Measurements from ENCODE around the gene RAP2A. TPM values are rescaled to one million over a fixed set of nuclear protein-coding genes. Genes with fewer than 3 reads are reported as not detected.

RAP2A gene
- total and polyA plus RNA-seq, 4 donors, result 3.1 to 37.2 (median 6.7) TPM

- TF ChIP-seq ZBTB33 (IDR thresholded peaks at IDR 0.05) (no peak), FOXA2 (IDR thresholded peaks at IDR 0.05) (no peak), HNF4G (IDR thresholded peaks at IDR 0.05) (no peak), TAF1 (conservative IDR thresholded peaks at IDR 0.05) (no peak), FOXA1 (IDR thresholded peaks at IDR 0.05) (no peak), RXRA (IDR thresholded peaks at IDR 0.05) (no peak), NR2F2 (IDR thresholded peaks at IDR 0.05) (no peak), RAD21 (IDR thresholded peaks at IDR 0.05) (no peak), JUND (IDR thresholded peaks at IDR 0.05) (no peak), HNF4A (conservative IDR thresholded peaks at IDR 0.05) (no peak), SP1 (IDR thresholded peaks at IDR 0.05) (no peak)
- TF ChIP-seq, protein P1, sequence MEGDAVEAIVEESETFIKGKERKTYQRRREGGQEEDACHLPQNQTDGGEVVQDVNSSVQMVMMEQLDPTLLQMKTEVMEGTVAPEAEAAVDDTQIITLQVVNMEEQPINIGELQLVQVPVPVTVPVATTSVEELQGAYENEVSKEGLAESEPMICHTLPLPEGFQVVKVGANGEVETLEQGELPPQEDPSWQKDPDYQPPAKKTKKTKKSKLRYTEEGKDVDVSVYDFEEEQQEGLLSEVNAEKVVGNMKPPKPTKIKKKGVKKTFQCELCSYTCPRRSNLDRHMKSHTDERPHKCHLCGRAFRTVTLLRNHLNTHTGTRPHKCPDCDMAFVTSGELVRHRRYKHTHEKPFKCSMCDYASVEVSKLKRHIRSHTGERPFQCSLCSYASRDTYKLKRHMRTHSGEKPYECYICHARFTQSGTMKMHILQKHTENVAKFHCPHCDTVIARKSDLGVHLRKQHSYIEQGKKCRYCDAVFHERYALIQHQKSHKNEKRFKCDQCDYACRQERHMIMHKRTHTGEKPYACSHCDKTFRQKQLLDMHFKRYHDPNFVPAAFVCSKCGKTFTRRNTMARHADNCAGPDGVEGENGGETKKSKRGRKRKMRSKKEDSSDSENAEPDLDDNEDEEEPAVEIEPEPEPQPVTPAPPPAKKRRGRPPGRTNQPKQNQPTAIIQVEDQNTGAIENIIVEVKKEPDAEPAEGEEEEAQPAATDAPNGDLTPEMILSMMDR (IDR thresholded peaks at IDR 0.05; ENCODE audit: low read depth, low read length, missing input control), result no peak
- no peaks in the 10 kb centered on the region for H3K36me3 ChIP-seq (ENCODE audit: control insufficient read depth in 4 of 4, insufficient read depth in 3 of 4, low read depth in 1 of 4, low read length in 3 of 4)
- DNase-seq (ENCODE audit: low spot score), result no peak
- WGBS, result 84% methylated on average over 2 of the region's 2 CpGs
- H3K27ac ChIP-seq (ENCODE audit: low read depth in 1 of 2, low read length in 2 of 2), result no peak overlapping the region
- no peaks in the 10 kb centered on the region for H3K27me3 ChIP-seq (ENCODE audit: control insufficient read depth in 4 of 4, insufficient read depth in 4 of 4, low read length in 3 of 4)
- H3K9ac ChIP-seq (ENCODE audit: low read depth in 1 of 2, low read length in 2 of 2), result no peak overlapping the region
- H3K4me3 ChIP-seq (ENCODE audit: low read depth in 1 of 3, low read length in 3 of 3), result no peak overlapping the region
- H3K4me1 ChIP-seq (ENCODE audit: control insufficient read depth in 4 of 4, insufficient read depth in 4 of 4, low read length in 3 of 4), result no peaks in the 10 kb centered on the region
- no peaks in the 10 kb centered on the region for H3K9me3 ChIP-seq (ENCODE audit: control insufficient read depth in 4 of 4, low read length in 3 of 4)
Observed at GRCh38 chr13:97425590-97425989, 8.4 kb upstream of the RAP2A start.

GRCh38 chr13:97426695-97427094 is 7.3 kb upstream of the RAP2A start:
- Histone ChIP-seq H3K9me3 (ENCODE audit: control insufficient read depth in 4 of 4, low read length in 3 of 4) (no peaks in the 10 kb centered on the region), H3K27ac (ENCODE audit: low read depth in 1 of 2, low read length in 2 of 2) (no peak overlapping the region), H3K36me3 (ENCODE audit: control insufficient read depth in 4 of 4, insufficient read depth in 3 of 4, low read depth in 1 of 4, low read length in 3 of 4) (no peaks in the 10 kb centered on the region), H3K27me3 (ENCODE audit: control insufficient read depth in 4 of 4, insufficient read depth in 4 of 4, low read length in 3 of 4) (no peaks in the 10 kb centered on the region), H3K4me3 (ENCODE audit: low read depth in 1 of 3, low read length in 3 of 3) (no peak overlapping the region), H3K4me1 (ENCODE audit: control insufficient read depth in 4 of 4, insufficient read depth in 4 of 4, low read length in 3 of 4) (no peaks in the 10 kb centered on the region), H3K9ac (ENCODE audit: low read depth in 1 of 2, low read length in 2 of 2) (no peak overlapping the region)
- no peak for DNase-seq (ENCODE audit: low spot score)
- WGBS, result 55% methylated on average over 3 of the region's 3 CpGs
- TF ChIP-seq HNF4A (conservative IDR thresholded peaks at IDR 0.05) (peak; percentile 42 to 65), SP1 (IDR thresholded peaks at IDR 0.05) (peak; percentile 43), RXRA (IDR thresholded peaks at IDR 0.05) (no peak), RAD21 (IDR thresholded peaks at IDR 0.05) (peak in 1 of 2 donors; percentile 35), FOXA2 (IDR thresholded peaks at IDR 0.05) (peak; percentile 97), FOXA1 (IDR thresholded peaks at IDR 0.05) (peak; percentile 85)

GRCh38 chr13:97429681-97430081 is 4.3 kb upstream of the RAP2A start:
- no peak overlapping the region for H3K4me3 ChIP-seq (ENCODE audit: low read depth in 1 of 3, low read length in 3 of 3)

More at GRCh38 chr13:97429681-97430081, 4.3 kb upstream of the RAP2A start:
- no peaks in the 10 kb centered on the region for H3K27me3 ChIP-seq (ENCODE audit: control insufficient read depth in 4 of 4, insufficient read depth in 4 of 4, low read length in 3 of 4)
- no peak overlapping the region for H3K9ac ChIP-seq (ENCODE audit: low read depth in 1 of 2, low read length in 2 of 2)
- 79% methylated on average over 6 of the region's 6 CpGs for WGBS
- peaks cover 0 to 11% (median 7%) of the 10 kb centered on the region in 4 donors for H3K4me1 ChIP-seq (ENCODE audit: control insufficient read depth in 4 of 4, insufficient read depth in 4 of 4, low read length in 3 of 4)
- DNase-seq (ENCODE audit: low spot score), result no peak
- no peaks in the 10 kb centered on the region for H3K36me3 ChIP-seq (ENCODE audit: control insufficient read depth in 4 of 4, insufficient read depth in 3 of 4, low read depth in 1 of 4, low read length in 3 of 4)
- no peak overlapping the region for H3K27ac ChIP-seq (ENCODE audit: low read depth in 1 of 2, low read length in 2 of 2)
- H3K9me3 ChIP-seq (ENCODE audit: control insufficient read depth in 4 of 4, low read length in 3 of 4), result no peaks in the 10 kb centered on the region
- TF ChIP-seq HNF4G (IDR thresholded peaks at IDR 0.05), result no peak
- no peak for TF ChIP-seq TAF1 (conservative IDR thresholded peaks at IDR 0.05)
- TF ChIP-seq, protein P2, sequence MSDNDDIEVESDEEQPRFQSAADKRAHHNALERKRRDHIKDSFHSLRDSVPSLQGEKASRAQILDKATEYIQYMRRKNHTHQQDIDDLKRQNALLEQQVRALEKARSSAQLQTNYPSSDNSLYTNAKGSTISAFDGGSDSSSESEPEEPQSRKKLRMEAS (IDR thresholded peaks at IDR 0.05), result no peak
- TF ChIP-seq RAD21 (IDR thresholded peaks at IDR 0.05), result no peak
- no peak for TF ChIP-seq REST (IDR thresholded peaks at IDR 0.05)
- no peak for TF ChIP-seq ZBTB33 (IDR thresholded peaks at IDR 0.05)
- TF ChIP-seq EGR1 (IDR thresholded peaks at IDR 0.05; ENCODE audit: low read depth in 2 of 2), result no peak

Measured in liver (tissue), 9 donors.